Effector memory CD8-positive, alpha-beta T cell (primary cell): Measurements from ENCODE around the gene PCGF6.

Source experiments
- ATAC-seq: fragments of 150-1000 bp; cut with Tn5 transposase; replicated peaks from 2 replicates; pipeline ENCODE4 v1.10.0; 2021; ENCODE audit warnings: mild to moderate bottlenecking, moderate library complexity
- DNase-seq, 3 experiments: peaks; one replicate each; pipeline ENCODE4 v3.0.0; 2021
- H3K27ac Mint-ChIP-seq, 2 donors: one replicate each; pipeline ENCODE4 v1.8.0; 2022; ENCODE audit warnings: mild to moderate bottlenecking in 2 of 2, mixed read lengths in 2 of 2, moderate library complexity in 2 of 2
- H3K27me3 Mint-ChIP-seq, 2 donors: one replicate each; pipeline ENCODE4 v1.8.0; 2022; ENCODE audit warnings: mixed read lengths in 2 of 2
- H3K36me3 Mint-ChIP-seq: one replicate; pipeline ENCODE4 v1.8.0; 2022; ENCODE audit warnings: mild to moderate bottlenecking, moderate library complexity, mixed read lengths; ENCODE audit not compliant: insufficient read depth
- H3K4me1 Mint-ChIP-seq, 2 donors: one replicate each; pipeline ENCODE4 v1.8.0; 2022; ENCODE audit warnings: low read depth in 2 of 2, mixed read lengths in 2 of 2
- H3K4me3 Mint-ChIP-seq, 2 donors: one replicate each; pipeline ENCODE4 v1.8.0; 2022; ENCODE audit warnings: mild to moderate bottlenecking in 2 of 2, mixed read lengths in 2 of 2, moderate library complexity in 2 of 2
- H3K9me3 Mint-ChIP-seq, 2 donors: one replicate each; pipeline ENCODE4 v1.8.0; 2022; ENCODE audit warnings: mixed read lengths in 2 of 2

Gene PCGF6

DNA sequence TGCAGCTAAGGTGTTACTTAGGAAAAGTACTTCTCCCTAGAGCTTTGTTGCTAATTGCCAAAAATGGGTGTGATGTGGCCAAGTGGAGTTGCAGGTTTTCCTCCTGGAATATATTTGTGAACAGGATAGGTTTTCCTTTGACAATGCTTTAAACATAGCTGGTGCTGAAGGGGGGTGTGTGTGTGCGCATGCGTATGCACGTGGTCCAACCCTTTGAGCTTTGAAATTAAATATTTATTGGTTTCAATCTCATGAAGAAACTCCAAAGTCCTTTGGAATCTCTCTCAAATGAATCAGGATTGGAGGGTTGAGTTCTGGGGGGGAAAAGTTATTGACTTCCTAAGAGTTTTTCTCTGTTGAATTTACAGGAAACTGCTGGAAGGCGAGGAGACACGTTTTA lies 62.9 kb downstream of the PCGF6 start:
- no peak overlapping the region for H3K27ac Mint-ChIP-seq
- H3K4me3 Mint-ChIP-seq: no peak overlapping the region
- DNase-seq (no peak), ATAC-seq (no peak)
- H3K36me3 Mint-ChIP-seq: no peaks in the 10 kb centered on the region
- peaks cover 70 to 77% of the 10 kb centered on the region in 2 donors for H3K27me3 Mint-ChIP-seq
- H3K9me3 Mint-ChIP-seq: no peaks in the 10 kb centered on the region
- no peaks in the 10 kb centered on the region for H3K4me1 Mint-ChIP-seq

DNA sequence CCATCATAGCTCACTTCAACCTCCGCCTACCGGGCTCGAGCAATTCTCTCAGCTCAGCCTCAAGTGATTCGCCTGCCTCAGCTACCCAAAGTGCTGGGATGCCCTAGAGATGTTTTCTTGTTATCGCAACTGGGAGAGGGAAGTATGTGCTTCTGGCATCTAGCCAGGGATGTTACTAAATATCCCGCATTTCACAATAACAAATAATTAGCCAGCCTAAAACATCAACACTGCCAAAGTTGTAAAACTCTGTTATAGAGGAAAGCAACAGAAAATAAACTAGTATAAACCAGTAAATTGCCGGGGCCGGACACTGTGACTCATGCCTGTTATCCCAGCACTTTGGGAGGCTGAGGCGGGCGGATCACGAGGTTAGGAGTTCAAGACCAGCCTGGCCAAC lies 66.8 kb downstream of the PCGF6 start:
- Mint-ChIP-seq H3K36me3 (no peaks in the 10 kb centered on the region), H3K9me3 (peaks cover 0 to 1% of the 10 kb centered on the region in 2 donors), H3K27ac (no peak overlapping the region), H3K4me3 (no peak overlapping the region), H3K27me3 (peaks cover 83 to 92% of the 10 kb centered on the region in 2 donors), H3K4me1 (peaks cover 5 to 6% of the 10 kb centered on the region in 2 donors)
- ATAC-seq (no peak), DNase-seq (no peak)

DNA sequence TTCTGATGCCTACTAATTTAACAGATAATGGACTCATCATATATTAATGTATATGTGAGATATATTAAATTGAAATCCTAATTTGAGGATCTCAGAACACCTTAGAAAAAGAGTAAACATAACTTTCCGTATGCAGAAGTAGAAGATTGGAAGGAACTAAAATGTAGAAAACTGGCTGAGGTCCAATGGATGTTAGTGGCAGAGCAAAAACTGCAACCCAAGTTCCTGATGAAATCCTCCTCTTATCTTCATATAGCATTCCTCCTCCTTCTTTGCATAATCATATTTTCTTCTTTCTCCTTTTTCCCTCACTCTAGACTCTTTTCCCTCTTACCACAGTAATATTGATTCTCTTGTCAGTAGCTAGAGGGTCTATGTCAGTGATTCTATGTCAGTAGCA lies 68.0 kb downstream of the PCGF6 start:
- Mint-ChIP-seq H3K9me3 (peaks cover 0 to 8% of the 10 kb centered on the region in 2 donors), H3K4me1 (peaks cover 5 to 9% of the 10 kb centered on the region in 2 donors), H3K27ac (no peak overlapping the region), H3K4me3 (no peak overlapping the region), H3K27me3 (peaks cover 80 to 92% of the 10 kb centered on the region in 2 donors), H3K36me3 (no peaks in the 10 kb centered on the region)
- no peak for DNase-seq
- ATAC-seq: no peak

DNA sequence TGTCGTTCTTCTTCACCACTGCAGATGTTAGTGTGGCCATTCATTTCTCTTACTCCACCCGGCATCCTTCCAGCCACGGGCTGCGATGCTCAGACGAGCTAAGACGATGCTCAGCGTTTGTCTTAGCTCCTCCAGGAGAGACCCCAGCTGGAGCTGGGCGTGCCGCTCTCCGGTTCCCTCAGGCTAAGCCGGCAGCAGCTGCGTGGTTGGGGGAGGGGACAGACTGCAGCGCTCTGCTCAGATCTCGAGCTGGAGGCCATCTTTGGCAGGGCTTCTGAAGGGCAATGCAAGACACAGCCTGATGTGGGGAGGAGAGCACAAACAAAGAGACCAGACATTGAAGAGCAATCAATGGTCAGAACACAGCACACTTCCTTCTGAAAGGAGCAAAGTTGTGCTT lies 69.2 kb downstream of the PCGF6 start:
- Mint-ChIP-seq H3K27ac (no peak overlapping the region), H3K4me1 (peaks cover 5 to 11% of the 10 kb centered on the region in 2 donors), H3K27me3 (peaks cover 72 to 85% of the 10 kb centered on the region in 2 donors), H3K9me3 (peaks cover 0 to 8% of the 10 kb centered on the region in 2 donors), H3K4me3 (no peak overlapping the region), H3K36me3 (no peaks in the 10 kb centered on the region)
- DNase-seq (no peak), ATAC-seq (no peak)

DNA sequence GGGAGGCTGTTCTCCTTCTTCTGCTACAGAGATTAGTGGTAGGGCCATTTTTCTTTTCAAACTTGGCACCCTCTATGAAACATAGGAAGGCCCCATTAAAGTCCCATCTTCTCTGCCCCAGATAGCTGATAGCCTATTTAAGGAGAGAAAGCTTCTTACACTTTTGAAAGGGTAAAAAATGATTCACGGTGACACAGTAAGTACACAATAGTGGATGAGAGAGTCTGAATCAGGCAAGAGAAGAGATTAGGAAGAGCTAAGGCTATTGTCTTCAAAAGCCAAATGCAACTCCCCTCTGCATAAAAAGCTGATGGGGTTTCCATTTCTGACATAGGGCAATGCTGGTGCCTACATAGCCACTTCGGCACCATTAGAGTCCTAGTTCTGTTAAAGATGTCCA lies 70.4 kb downstream of the PCGF6 start:
- peaks cover 72 to 85% of the 10 kb centered on the region in 2 donors for H3K27me3 Mint-ChIP-seq
- DNase-seq: no peak
- peaks cover 5 to 16% of the 10 kb centered on the region in 2 donors for H3K4me1 Mint-ChIP-seq
- no peak overlapping the region for H3K4me3 Mint-ChIP-seq
- H3K9me3 Mint-ChIP-seq: peaks cover 0 to 8% of the 10 kb centered on the region in 2 donors
- H3K27ac Mint-ChIP-seq: no peak overlapping the region
- no peaks in the 10 kb centered on the region for H3K36me3 Mint-ChIP-seq
- no peak for ATAC-seq

DNA sequence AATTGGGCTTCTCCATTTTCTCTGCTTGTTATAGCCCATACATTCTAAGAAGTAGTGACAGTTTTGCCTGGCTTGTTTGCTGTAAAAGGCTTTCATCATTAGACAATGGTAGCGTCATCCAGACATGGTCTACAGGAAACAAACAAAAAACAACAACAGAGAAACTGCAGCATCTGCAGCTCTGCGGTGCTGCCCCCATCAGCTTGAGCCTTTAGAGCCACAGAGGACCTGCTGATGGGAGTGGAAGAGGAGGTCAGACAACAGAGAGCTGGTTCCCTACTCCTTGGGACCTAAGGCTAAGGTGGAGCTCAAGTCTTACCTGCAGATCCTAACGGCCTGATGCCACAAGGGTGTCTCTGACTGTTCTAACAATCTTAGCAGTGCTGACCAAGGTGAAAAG lies 70.9 kb downstream of the PCGF6 start:
- no peaks in the 10 kb centered on the region for H3K36me3 Mint-ChIP-seq
- peaks cover 5 to 16% of the 10 kb centered on the region in 2 donors for H3K4me1 Mint-ChIP-seq
- DNase-seq (no peak), ATAC-seq (no peak)
- no peak overlapping the region for H3K4me3 Mint-ChIP-seq
- H3K27me3 Mint-ChIP-seq: peaks cover 76 to 85% of the 10 kb centered on the region in 2 donors
- H3K9me3 Mint-ChIP-seq: peaks cover 0 to 8% of the 10 kb centered on the region in 2 donors
- H3K27ac Mint-ChIP-seq: no peak overlapping the region

DNA sequence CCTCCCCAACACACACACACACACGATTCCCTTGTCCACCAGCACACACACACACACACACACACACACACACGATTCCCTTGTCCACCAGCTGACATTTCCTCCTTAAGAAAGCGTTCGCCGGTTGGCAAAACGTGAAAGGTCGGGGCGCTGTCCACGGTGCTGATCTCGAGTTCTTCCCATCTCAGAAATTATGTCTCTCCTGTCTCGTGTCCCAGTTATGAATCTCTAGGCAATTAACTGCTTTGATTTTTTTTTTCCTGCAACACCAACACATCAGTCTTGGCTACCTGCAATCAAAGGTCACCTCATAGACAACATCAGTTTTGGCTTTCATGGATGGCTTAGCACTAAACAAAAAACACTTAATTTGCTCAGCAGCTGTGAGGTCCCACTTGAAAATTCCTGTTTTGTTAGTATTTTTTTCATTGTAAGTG lies 72.1 kb downstream of the PCGF6 start:
- no peak for ATAC-seq
- Mint-ChIP-seq H3K4me3 (peak overlapping the region; percentile 29 to 40), H3K27ac (no peak overlapping the region), H3K9me3 (peaks cover 0 to 8% of the 10 kb centered on the region in 2 donors), H3K36me3 (no peaks in the 10 kb centered on the region), H3K4me1 (peaks cover 5 to 16% of the 10 kb centered on the region in 2 donors), H3K27me3 (peaks cover 67 to 78% of the 10 kb centered on the region in 2 donors)
- peak in 2 of 3 experiments; percentile 15 to 22 for DNase-seq

DNA sequence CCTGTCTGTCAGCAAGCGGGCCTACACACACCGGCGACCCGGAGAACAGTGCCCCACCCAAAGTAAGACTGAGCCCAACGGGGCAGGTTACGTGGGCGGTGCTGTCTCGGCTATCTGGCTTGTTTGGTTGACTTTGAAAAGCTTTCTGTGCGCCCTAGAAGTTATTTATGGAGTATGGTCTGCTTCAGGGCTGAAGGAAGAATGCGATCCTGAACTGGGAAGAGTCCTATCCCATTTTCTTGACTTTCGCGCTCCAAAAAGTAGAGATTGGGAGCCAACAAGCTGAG lies 72.5 kb downstream of the PCGF6 start:
- no peaks in the 10 kb centered on the region for H3K36me3 Mint-ChIP-seq
- H3K4me1 Mint-ChIP-seq: peaks cover 5 to 16% of the 10 kb centered on the region in 2 donors
- DNase-seq (no peak), ATAC-seq (no peak)
- H3K27ac Mint-ChIP-seq: no peak overlapping the region
- peak overlapping the region; percentile 29 to 40 for H3K4me3 Mint-ChIP-seq
- peaks cover 63 to 82% of the 10 kb centered on the region in 2 donors for H3K27me3 Mint-ChIP-seq
- peaks cover 0 to 8% of the 10 kb centered on the region in 2 donors for H3K9me3 Mint-ChIP-seq

DNA sequence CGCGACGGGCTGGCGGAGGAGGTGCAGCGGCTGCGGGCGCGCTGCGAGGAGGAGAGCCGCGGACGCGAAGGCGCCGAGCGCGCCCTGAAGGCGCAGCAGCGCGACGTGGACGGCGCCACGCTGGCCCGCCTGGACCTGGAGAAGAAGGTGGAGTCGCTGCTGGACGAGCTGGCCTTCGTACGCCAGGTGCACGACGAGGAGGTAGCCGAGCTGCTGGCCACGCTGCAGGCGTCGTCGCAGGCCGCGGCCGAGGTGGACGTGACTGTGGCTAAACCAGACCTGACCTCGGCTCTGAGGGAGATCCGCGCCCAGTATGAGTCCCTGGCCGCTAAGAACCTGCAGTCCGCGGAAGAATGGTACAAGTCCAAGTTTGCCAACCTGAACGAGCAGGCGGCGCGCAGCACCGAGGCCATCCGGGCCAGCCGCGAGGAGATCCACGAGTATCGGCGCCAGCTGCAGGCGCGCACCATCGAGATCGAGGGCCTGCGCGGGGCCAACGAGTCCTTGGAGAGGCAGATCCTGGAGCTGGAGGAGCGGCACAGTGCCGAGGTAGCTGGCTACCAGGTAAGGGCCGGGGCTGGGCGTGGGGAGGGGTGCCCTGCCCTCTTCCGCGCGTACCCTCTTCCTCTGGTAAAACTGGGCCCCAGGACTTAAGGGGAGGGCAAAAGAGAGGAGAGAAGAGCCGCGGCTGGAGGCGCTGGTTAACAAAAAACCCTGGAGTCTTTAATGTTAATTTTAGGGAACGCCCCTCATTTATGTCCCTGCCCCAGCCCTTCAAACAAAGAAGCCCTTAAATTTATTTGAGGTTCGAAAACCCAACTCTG lies 73.0 kb downstream of the PCGF6 start:
- ATAC-seq (no peak), DNase-seq (no peak)
- Mint-ChIP-seq H3K9me3 (peaks cover 0 to 8% of the 10 kb centered on the region in 2 donors), H3K36me3 (no peaks in the 10 kb centered on the region), H3K27me3 (peaks cover 58 to 85% of the 10 kb centered on the region in 2 donors), H3K4me1 (peaks cover 5 to 16% of the 10 kb centered on the region in 2 donors), H3K27ac (peak overlapping the region in 1 of 2 donors; percentile 44), H3K4me3 (no peak overlapping the region)

DNA sequence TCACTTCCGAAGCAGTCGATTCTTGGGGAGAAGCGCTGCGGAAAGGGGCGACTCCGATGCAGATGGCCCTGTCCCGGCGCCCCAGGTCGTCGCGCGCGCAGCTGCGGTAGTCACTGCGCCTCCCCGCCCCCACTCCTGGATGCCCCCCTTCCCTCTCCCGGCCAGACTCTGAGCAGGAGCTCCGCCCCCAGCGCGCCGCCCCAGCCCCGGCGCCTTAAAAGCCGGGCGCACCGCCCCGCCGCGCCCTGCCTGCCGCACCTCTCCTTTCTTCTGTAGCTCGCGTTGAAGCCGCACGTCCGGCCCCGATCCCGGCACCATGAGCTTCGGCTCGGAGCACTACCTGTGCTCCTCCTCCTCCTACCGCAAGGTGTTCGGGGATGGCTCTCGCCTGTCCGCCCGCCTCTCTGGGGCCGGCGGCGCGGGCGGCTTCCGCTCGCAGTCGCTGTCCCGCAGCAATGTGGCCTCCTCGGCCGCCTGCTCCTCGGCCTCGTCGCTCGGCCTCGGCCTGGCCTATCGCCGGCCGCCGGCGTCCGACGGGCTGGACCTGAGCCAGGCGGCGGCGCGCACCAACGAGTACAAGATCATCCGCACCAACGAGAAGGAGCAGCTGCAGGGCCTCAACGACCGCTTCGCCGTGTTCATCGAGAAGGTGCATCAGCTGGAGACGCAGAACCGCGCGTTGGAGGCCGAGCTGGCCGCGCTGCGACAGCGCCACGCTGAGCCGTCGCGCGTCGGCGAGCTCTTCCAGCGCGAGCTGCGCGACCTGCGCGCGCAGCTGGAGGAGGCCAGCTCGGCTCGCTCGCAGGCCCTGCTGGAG lies 73.8 kb downstream of the PCGF6 start, which contains the start of gene INA:
Gene INA (plus strand): TSS at position 243 of the 817 bp plus-strand sequence. CDS start 74 bp downstream, at position 317.
- H3K4me1 Mint-ChIP-seq: peaks cover 5 to 16% of the 10 kb centered on the region in 2 donors
- ATAC-seq: no peak
- H3K9me3 Mint-ChIP-seq: peaks cover 0 to 8% of the 10 kb centered on the region in 2 donors
- H3K27ac Mint-ChIP-seq: peak within 1 kb of the TSS in 1 of 2 donors; percentile 44
- peaks cover 63 to 85% of the 10 kb centered on the region in 2 donors for H3K27me3 Mint-ChIP-seq
- H3K36me3 Mint-ChIP-seq: no peaks in the 10 kb centered on the region
- H3K4me3 Mint-ChIP-seq: peak within 1 kb of the TSS; percentile 44 to 60
- no peak for DNase-seq

DNA sequence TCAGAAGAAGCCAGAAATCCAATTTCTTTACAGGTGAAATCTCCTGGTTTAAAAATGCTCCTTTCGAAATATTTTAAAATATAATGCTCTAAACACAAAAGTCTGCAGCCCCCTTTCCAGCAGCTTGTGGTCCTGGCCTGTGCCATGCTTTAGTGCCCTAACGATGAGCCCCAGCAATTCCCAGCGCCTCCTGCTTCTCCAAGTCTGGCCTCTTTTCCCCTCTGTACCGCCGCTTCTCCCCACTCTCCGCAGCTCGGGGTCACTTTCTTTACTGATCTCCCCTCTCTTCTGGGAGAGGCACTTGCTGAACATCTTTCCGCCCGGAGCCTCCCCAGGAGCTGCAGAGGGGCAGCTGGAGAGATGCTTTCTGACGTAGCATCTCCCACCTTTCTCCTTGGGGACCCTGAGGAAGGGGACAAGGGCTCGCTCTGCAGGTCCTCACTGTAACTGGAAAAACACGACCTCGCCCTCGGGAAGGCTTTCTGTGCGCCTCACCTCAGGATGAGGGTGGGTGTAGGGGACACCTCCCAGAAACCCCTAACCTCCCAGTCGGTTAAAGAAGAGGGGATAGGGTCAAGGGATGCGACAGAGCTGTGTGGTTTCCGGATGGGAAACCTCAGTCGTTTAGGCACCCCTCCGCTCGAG lies 74.6 kb downstream of the PCGF6 start:
- H3K36me3 Mint-ChIP-seq: no peaks in the 10 kb centered on the region
- no peak for ATAC-seq
- H3K27me3 Mint-ChIP-seq: peaks cover 63 to 85% of the 10 kb centered on the region in 2 donors
- H3K9me3 Mint-ChIP-seq: peaks cover 0 to 8% of the 10 kb centered on the region in 2 donors
- H3K4me3 Mint-ChIP-seq: peak overlapping the region; percentile 44 to 60
- no peak for DNase-seq
- no peak overlapping the region for H3K27ac Mint-ChIP-seq
- peaks cover 0 to 10% of the 10 kb centered on the region in 2 donors for H3K4me1 Mint-ChIP-seq

DNA sequence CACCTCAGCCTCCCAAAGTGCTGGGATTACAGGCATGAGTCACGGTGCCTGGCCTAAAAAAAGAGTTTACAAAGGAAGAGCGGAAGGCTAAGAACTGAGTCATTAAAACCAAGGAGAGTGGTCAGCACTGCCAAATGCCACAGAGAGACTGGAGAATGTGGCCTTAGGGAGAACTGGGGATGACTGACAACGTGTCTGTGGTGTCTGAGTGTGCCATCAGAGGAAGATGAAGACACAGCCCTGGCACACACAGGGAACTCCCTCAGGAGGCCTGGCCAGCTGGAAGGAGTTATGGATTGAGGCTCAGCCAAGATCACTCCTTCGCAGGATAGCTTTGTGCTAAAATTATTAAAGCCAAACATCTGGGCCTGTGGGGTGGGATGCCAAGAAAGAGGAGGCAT lies 77.9 kb downstream of the PCGF6 start:
- ATAC-seq (no peak), DNase-seq (no peak)
- Mint-ChIP-seq H3K4me1 (peaks cover 0 to 7% of the 10 kb centered on the region in 2 donors), H3K4me3 (no peak overlapping the region), H3K9me3 (no peaks in the 10 kb centered on the region), H3K36me3 (no peaks in the 10 kb centered on the region), H3K27me3 (peaks cover 52 to 72% of the 10 kb centered on the region in 2 donors), H3K27ac (no peak overlapping the region)

DNA sequence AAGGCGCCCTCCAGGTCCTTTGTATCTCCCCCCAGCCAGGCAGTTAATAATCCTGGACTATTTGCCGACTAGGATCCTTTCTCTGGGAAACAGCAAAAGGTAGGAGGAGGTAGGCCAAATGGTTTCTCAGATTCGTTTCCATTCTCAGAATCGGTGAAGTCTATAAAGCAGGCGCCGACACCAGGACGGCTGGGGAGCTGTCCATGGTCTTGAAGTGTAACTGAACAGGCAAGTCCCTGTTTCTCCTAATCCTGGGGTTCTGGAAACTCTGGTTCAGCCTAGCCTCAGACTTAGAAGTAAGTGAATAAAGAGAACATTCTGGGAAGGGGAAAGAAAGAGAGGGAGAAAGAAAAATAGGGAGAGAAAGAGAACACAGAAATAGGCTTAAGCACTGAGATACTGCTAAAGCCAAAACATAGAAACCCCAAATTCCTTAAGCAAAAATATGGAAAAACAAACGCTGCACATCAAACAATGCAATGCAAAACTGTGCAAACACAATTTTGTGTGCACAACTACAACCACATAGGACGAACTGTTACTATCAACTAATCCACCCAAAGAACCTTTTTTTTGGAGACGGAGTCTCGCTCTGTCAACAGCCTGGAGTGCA lies 85.1 kb downstream of the PCGF6 start:
- peak in 2 of 3 experiments; percentile 9 to 10 for DNase-seq
- no peak for ATAC-seq
- Mint-ChIP-seq H3K36me3 (no peaks in the 10 kb centered on the region), H3K27me3 (peaks cover 66 to 78% of the 10 kb centered on the region in 2 donors), H3K4me3 (no peak overlapping the region), H3K4me1 (no peaks in the 10 kb centered on the region), H3K9me3 (no peaks in the 10 kb centered on the region), H3K27ac (no peak overlapping the region)
